Hypothalamus (tissue), 51 donors: ENCODE results near the gene PLD5.
"Not testable (repeated sequence)": the region's sequence is repeated elsewhere in the genome, so short reads cannot be mapped to it uniquely, and the experiment has no call there.

Experiments used
- DNase-seq, 51 donors: peaks; one replicate each; lab custom pipeline; 2025; lab: John Stamatoyannopoulos, UW

Gene PLD5

GRCh38 chr1:242185731-242186130 is 338.8 kb downstream of the PLD5 start:
- DNase-seq, result no peak

DNA sequence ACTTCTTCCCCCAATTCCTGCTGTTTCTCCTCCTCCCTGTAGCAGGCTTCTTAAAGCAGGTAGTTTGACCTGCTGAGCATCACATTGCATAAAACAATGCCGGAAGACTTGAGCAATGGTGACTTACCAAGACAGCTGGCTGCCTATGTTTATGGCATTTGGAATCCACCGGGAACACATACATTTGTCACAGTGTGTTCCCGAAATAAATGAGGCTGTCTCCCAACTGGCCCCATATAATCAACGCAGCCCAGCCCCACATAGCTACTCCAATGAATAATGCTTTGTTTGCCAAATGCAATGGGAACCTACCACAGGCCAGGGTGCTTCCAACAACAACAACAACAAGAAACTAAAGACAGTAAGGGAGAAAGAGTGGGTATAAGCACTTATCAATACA is 339.5 kb downstream of the PLD5 start:
- DNase-seq, result peak in 5 of 51 donors; percentile 10 to 55 (median 37)

DNA sequence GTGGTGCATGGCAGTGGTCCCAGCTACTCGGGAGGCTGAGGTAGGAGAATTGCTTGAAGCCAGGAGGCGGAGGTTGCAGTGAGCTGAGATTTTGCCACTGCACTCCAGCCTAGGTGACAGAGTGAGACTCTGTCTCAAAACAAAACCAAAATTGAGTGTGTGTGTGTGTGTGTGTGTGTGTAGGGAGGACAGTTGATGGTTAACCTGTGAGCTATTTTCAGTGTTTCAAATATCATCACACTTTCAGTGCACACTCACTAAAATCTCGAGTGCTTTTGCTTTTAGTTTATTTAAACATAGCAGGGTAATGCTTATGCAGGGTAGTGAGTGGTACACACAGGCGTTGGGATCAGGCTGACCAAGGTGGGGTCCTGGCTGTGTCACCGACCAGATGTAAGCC is 344.7 kb downstream of the PLD5 start:
- DNase-seq, result not testable (repeated sequence)

- DNase-seq, result peak in 8 of 51 donors; percentile 3 to 92 (median 41)
Observed at GRCh38 chr1:242178924-242179708, 345.4 kb downstream of the PLD5 start.

DNA sequence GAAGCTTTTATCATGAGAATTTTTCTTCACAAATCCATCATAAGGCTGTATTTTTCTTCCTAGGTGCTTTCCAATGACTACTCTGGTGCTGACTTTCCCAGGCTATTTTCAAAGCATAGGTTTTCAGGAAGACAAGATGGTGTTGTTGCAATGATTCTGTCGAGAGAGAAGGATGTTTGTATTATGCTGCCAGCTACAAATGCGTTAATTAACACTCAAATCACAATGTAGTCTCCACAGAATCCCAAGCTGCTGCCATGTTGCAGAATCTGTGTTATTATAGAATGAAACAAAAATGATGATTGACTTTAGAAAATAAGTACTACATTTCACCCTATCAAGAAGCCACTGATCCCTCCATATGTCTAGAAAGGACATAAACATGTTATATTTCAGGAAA is 346.1 kb downstream of the PLD5 start:
- no peak for DNase-seq

GRCh38 chr1:242162140-242162539 is 362.4 kb downstream of the PLD5 start:
- no peak for DNase-seq

- peak in 3 of 51 donors; percentile 9 to 42 (median 9) for DNase-seq
Observed at GRCh38 chr1:242147096-242147976, 377.2 kb downstream of the PLD5 start.

GRCh38 chr1:242146652-242147051 is 377.8 kb downstream of the PLD5 start:
- no peak for DNase-seq

DNA sequence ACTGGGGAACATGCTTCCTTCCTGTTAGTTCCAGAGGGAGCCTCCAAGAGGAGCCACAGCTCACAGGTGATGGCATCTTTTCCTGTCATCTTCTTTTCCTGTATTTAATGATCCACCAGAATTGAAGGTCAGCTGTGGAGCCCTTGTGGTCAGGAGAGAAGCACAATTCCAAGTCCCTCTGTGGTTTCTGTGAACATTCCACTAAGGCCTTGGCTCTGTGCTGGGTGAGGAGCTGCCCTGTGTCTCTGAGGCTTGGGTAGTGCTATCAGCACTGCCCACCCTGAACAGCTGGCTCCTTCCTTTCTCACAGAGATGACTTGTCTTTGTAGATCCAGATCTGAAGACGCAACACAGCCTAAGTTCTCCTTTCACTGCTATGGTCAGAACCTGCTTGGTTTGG is 383.7 kb downstream of the PLD5 start:
- DNase-seq, result no peak

DNA sequence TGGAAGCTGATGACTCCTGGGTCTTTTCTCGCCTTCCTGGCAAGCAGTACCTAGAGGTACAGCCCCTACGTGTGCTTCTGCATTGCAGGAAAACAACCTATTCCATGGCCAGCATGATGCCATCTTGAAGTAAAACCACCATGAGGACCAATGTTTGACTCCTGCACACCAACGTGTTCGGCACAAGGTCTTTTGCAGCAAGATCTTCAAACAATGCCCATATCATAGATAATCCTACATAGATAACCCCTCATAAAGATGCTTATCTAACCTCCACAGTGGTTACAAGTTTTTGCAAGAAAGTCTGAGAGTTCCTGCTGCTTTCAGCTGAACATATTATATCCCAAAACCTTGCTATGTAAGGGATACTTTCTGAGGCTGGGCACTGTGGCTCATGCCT is 384.5 kb downstream of the PLD5 start:
- no peak for DNase-seq

- DNase-seq, result no peak
Observed at GRCh38 chr1:242139442-242139841, 385.1 kb downstream of the PLD5 start.

- DNase-seq, result no peak
Observed at GRCh38 chr1:242133796-242134195, 390.7 kb downstream of the PLD5 start.

DNA sequence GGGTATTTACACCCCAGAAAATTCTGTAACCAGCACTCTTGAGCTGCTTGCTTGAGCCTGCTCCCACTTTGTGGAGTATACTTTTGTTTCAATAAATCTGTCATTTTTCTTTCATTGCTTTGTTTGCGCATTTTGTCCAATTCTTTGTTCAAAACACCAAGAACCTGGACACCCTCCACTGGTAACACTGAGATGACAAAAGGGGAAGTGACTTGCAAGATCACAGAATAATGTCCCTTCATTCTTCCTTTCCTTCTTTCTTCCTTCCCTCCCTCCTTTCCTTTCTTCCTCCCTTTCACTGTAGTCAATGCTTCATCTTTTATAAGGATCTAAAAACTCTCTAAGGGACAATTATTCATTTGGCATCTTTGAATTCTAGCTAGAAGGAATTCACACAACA is 391.1 kb downstream of the PLD5 start:
- DNase-seq, result no peak

DNA sequence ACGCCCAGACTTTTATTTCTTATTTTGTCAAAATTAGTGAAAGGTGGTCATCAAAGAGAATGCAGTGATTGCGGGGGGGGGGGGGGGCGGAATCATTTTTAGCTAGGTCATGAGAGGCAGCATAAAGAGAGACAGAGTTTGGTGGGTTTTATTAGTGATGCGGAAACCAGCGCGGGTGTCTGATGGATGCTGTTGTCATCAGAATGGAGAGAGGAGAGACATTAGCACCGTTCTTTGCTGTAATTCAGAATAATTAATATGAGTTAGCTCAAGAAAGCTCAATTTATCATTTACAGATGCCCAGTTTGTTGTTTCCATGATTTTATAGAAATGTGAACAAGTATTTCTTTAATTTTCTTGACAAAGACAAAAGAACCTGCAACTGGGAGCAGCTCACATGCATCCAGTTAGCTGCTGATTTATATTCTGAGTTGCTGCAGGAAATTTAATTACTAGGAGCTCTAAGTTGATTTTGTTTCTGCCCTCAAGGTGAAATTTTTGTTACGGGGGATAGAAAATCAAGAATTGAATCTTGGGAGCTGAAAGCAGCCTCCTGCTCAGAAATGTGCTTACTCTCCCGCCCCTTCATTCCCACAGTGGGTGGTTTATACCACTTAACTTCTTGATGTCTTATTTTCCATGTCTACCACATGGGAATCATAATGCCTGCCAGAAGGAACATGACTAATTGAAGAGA is 392.2 kb downstream of the PLD5 start:
- peak in 1 of 51 donors; percentile 53 for DNase-seq

DNA sequence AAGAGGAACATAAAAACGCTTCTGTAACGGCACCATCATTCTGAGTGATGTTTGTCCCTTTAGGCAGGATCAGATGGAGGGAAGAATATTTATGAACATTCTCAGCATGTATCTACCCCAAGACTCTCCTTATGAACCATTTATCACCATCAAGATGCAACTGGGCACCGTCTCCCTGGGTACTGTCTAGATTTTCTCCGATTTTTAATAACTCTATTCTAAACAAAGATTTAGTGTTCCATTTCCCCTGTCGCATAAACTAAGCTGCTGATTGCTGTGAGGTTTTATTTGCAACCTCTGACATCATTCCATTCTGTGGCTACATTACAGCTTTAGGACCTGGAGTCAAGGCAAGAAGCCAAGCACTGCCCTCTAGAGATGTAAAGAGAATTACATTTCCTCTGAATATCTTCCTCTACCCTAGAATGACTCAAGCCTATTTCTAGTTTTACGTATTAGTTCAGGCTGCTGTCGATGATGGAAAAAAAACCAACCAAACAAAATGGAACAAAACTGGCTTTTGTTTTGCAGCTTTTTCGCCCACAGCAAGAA is 395.5 kb downstream of the PLD5 start:
- DNase-seq, result no peak

- DNase-seq, result no peak
Observed at GRCh38 chr1:242120432-242120831, 404.1 kb downstream of the PLD5 start.

DNA sequence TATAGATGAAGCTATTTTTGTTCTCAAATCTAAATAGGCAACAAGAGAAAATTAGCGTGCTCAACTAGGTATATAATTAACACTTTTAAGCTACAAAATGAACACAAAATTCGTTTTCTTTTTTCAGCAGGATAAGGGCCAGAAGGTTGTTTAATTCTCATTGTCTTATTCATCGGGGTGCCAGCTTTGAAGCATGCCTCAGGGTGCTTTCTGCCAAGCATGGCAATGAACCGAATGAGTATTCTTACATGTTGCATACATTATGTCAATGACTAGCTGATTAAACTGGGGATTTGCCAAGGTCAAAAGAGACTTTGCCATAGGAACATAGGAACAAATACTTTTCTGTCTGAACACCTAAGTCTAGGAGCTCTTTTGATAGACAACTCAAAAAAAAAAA is 423.6 kb downstream of the PLD5 start:
- DNase-seq, result no peak

DNA sequence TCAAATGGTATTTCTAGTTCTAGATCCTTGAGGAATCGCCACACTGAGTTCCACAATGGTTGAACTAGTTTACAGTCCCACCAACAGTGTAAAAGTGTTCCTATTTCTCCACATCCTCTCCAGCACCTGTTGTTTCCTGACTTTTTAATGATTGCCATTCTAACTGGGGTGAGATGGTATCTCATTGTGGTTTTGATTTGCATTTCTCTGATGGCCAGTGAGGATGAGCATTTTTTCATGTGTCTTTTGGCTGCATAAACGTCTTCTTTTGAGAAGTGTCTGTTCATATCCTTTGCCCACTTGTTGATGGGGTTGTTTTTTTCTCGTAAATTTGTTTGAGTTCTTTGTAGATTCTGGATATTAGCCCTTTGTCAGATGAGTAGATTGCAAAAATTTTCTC is 427.2 kb downstream of the PLD5 start:
- not testable (repeated sequence) for DNase-seq

DNA sequence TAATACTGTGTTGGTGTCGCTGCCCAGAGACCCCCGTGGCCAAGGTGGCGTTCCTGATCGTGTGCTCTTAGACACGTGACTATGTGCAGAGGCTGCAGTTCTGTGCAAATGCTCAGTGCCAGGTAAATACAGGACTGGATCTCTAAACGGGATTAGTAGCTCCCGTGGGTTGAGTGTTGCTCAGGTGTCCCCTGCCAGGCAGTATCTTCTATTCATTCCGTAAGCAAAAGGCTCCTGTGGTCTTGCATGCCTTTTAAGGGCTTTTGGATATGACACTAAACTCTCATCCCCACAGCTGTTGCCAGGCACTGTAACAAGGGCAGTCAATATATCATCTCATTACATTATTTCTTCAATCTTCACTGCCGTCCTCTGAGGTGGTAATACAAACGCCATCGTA is 431.4 kb downstream of the PLD5 start:
- no peak for DNase-seq

- DNase-seq, result peak in 2 of 51 donors; percentile 1 to 16
Observed at GRCh38 chr1:242089911-242090310, 434.6 kb downstream of the PLD5 start.

DNA sequence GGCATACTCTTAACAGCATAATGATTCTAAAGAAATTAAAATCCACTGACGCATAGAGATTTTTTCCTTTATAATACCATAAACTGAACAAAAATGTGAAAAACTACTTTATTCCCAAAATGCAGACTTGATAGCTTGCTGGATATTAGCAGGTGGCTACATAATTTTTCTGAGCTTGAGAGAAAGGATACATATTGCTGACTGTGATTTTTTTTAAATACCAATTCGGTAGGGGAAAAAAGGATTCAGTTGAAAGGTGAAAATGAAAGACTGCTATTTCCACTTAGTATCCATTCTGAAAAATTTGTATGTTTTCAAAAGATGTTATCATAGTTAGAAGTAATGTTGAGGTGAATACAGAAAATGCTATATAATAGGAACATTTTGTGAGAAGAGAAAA is 435.6 kb downstream of the PLD5 start:
- no peak for DNase-seq
